Activated effector memory CD4-positive, alpha-beta T cell treated with Interleukin-2 at 50 U/mL for 16 hours (primary cell): ENCODE results near the gene CSNK1E.

ENCODE experiments used
- DNase-seq: peaks from one replicate; pipeline ENCODE4 v3.0.0-alpha.2; 2020

CSNK1E gene

DNA sequence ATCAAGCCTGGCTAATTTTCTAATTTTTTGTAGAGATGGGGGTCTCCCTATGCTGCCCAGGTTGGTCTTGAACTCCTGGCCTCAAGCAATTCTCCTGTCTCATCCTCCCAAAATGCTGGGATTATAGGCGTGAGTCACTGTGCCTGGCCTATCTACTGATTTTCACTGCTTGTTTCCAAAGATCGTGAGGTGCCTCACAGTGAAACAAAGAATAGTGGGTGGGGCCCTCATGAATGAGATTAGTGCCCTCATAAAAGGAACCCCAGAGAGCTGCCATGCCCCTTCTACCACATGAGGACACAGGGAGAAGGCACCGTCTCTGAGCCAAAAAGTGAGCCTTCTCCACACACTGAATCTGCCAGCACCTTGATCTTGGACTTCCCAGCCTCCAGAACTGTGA, 67.9 kb downstream of the CSNK1E start:
- DNase-seq = no peak

- DNase-seq = no peak
Observed at GRCh38 chr22:38248280-38248679, 69.0 kb downstream of the CSNK1E start.

- DNase-seq = no peak
Observed at GRCh38 chr22:38247713-38248112, 69.5 kb downstream of the CSNK1E start.

GRCh38 chr22:38246692-38247091, 70.5 kb downstream of the CSNK1E start:
- DNase-seq = no peak

DNA sequence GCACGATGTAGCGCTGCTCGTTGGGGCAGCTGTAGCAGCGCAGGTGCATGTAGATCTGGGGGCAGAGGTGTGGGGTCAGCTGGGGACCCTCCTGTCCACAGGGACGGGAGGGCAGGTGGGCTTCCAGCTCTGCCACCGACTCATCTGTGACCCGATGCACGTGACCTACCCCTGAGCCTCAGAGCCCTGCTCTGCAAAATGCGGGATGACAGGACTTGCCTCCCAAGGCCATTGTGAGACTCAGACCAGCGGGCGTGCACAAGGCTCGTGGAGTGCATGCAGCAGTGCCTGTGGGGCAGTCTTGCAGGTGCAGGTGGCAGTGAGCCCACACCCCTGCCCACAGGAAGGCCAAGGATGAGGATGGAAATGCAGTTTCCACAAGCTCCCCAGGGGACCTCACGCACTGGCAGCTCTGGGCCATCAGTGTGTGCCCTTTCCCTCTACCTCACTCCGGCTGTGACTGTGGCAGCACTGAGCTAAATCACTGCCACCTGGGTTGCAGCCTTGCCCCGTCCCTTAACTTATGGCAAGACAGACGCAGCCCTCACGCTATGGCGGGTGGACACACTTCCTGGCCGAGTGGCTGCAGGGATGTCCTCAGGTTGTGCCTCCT, 71.1 kb downstream of the CSNK1E start:
- DNase-seq = no peak

DNA sequence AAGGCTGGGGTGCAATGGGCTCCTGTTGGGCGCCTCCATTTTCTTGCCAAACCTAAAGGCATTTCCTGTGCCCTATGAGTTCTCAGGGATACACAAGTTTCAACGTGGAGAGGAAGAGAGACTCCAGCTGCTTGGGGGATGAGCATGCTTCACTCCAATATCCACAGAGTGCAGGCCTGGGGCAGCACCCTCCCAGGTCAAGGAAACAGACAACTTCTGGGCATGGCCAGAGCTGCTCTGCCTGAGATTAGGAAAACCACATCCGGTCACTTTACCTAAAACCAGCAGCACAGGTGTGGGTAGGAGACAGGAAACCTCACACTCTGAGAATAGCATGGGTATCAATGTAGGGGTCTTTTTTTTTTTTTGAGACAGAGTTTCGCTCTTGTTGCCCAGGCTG, 73.1 kb downstream of the CSNK1E start:
- no peak for DNase-seq

DNA sequence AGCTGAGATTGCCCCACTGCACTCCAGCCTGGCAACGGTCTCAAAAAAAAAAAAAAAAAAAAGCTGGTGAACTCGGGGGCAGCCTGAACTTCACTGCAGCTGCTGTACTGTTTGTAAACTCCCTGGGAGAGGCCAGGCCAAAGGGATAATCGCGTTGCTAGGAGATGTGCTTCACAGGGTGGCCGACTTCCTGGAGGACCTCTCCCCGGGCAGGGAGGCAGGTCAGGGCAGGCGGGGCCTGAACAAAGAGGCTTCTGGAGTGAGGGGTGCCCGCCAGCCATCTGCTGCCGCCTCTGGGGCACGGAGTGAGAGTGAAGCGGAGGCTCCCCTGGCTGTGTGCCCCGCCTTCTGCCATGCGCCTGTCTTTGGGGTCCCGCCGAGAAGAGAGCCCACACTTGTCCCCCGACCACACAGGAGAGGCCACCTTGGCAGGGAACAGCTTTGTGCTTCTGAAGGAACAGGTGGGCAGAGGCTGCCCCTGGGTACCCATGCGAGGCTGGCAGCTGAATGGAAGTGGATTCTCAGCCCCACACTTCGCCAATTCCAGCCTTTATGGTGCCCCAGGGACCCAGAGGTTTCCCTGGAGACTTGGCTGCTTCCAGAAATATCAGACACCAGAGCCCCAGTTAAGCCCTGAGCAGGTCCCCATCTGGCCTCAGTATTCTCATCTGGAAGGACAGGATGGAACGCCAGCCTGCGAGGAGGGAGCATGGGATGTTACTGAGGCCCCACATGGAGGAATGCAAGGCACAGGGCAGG, 74.0 kb downstream of the CSNK1E start:
- DNase-seq = no peak

- DNase-seq = no peak
Observed at GRCh38 chr22:38240734-38241252, 76.4 kb downstream of the CSNK1E start.
